ENCODE data around the gene HGFAC.
A peak's percentile ranks its signal among the peaks of the same experiment; 100 is the strongest.

HGFAC gene

DNA sequence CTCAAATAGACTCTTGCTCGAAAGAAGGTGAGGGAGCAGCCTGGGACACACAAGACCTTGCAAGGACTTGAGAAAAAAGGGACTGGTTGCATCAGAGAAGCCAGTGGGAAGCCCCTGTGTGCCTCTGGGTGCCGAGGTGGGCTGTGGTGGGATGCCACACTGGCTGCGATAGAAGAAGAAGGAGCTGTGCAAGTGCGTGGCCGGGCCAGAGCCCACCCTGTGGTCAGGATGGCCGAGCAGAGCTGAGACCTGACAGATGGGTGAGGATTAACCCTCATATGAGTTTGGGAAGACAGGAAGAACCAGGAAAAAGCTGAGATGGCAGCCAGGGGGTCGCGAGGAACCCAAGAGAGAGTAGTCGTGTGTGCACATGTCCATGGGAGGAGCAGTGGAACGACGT lies 44.6 kb upstream of the HGFAC start:
- Histone ChIP-seq H2AK5ac (ENCODE audit: low read length, severe bottlenecking) (no peak overlapping the region), H3K18ac (ENCODE audit: low read depth in 1 of 2, low read length in 2 of 2) (no peak overlapping the region), H2AFZ (ENCODE audit: low read depth, low read length) (no peak overlapping the region), H3K36me3 (ENCODE audit: control insufficient read depth in 1 of 2, insufficient read depth in 2 of 2, low read depth in 1 of 2, low read length in 2 of 2) (peaks cover 0 to 8% of the 10 kb centered on the region in 2 experiments), H3K27ac (ENCODE audit: low read length, poor library complexity, severe bottlenecking) (no peak overlapping the region), H2BK12ac (ENCODE audit: low read length in 2 of 2) (no peak overlapping the region), H3K9ac (ENCODE audit: low read length) (no peak overlapping the region), H4K91ac (ENCODE audit: low read length) (no peak overlapping the region), H2BK5ac (ENCODE audit: low read depth, low read length, poor library complexity, severe bottlenecking) (no peak overlapping the region), H3K14ac (ENCODE audit: low read length in 2 of 2) (no peak overlapping the region), H4K8ac (ENCODE audit: low read length) (no peak overlapping the region), H3K4me3 (ENCODE audit: insufficient read depth in 1 of 2, low read depth in 1 of 2, low read length in 2 of 2) (peak overlapping the region in 1 of 2 experiments; percentile 18), H2BK15ac (ENCODE audit: low read depth, poor library complexity, severe bottlenecking) (no peak overlapping the region), H3K4ac (ENCODE audit: low read depth in 1 of 2, low read length in 2 of 2) (no peak overlapping the region), H2BK120ac (ENCODE audit: low read depth, low read length) (no peak overlapping the region), H3K4me2 (ENCODE audit: low read length, poor library complexity, severe bottlenecking) (no peak overlapping the region), H3K27me3 (ENCODE audit: control insufficient read depth in 1 of 2, insufficient read depth in 1 of 2, low read length in 2 of 2) (no peaks in the 10 kb centered on the region), H3K79me1 (replicated peaks; ENCODE audit: low read length, poor library complexity, severe bottlenecking) (peaks cover 26% of the 10 kb centered on the region), H3K4me1 (ENCODE audit: control insufficient read depth, insufficient read depth, low read depth, low read length) (peaks cover 12% of the 10 kb centered on the region), H3K23ac (ENCODE audit: low read length in 2 of 2) (no peak overlapping the region), H3K9me3 (ENCODE audit: control insufficient read depth, low read length) (peaks cover 6% of the 10 kb centered on the region)
- WGBS, result 95% methylated on average over 11 of the region's 11 CpGs
- DNase-seq, result no peak

- Histone ChIP-seq H3K4me3 (ENCODE audit: insufficient read depth in 1 of 2, low read depth in 1 of 2, low read length in 2 of 2) (no peak overlapping the region), H3K4me2 (ENCODE audit: low read length, poor library complexity, severe bottlenecking) (no peak overlapping the region), H3K23ac (ENCODE audit: low read length in 2 of 2) (no peak overlapping the region), H3K36me3 (ENCODE audit: control insufficient read depth in 1 of 2, insufficient read depth in 2 of 2, low read depth in 1 of 2, low read length in 2 of 2) (peaks cover 0 to 11% of the 10 kb centered on the region in 2 experiments), H4K91ac (ENCODE audit: low read length) (no peak overlapping the region), H3K79me1 (replicated peaks; ENCODE audit: low read length, poor library complexity, severe bottlenecking) (peaks cover 30% of the 10 kb centered on the region), H3K4ac (ENCODE audit: low read depth in 1 of 2, low read length in 2 of 2) (no peak overlapping the region), H3K27me3 (ENCODE audit: control insufficient read depth in 1 of 2, insufficient read depth in 1 of 2, low read length in 2 of 2) (no peaks in the 10 kb centered on the region), H2AK5ac (ENCODE audit: low read length, severe bottlenecking) (no peak overlapping the region), H4K8ac (ENCODE audit: low read length) (no peak overlapping the region), H2BK12ac (ENCODE audit: low read length in 2 of 2) (no peak overlapping the region), H2BK15ac (ENCODE audit: low read depth, poor library complexity, severe bottlenecking) (no peak overlapping the region), H2BK120ac (ENCODE audit: low read depth, low read length) (no peak overlapping the region), H3K27ac (ENCODE audit: low read length, poor library complexity, severe bottlenecking) (no peak overlapping the region), H3K4me1 (ENCODE audit: control insufficient read depth, insufficient read depth, low read depth, low read length) (peaks cover 14% of the 10 kb centered on the region), H3K9me3 (ENCODE audit: control insufficient read depth, low read length) (peaks cover 12% of the 10 kb centered on the region), H2BK5ac (ENCODE audit: low read depth, low read length, poor library complexity, severe bottlenecking) (no peak overlapping the region), H2AFZ (ENCODE audit: low read depth, low read length) (no peak overlapping the region), H3K14ac (ENCODE audit: low read length in 2 of 2) (no peak overlapping the region), H3K18ac (ENCODE audit: low read depth in 1 of 2, low read length in 2 of 2) (no peak overlapping the region), H3K9ac (ENCODE audit: low read length) (no peak overlapping the region)
- 90% methylated on average over 4 of the region's 5 CpGs for WGBS
- DNase-seq, result no peak
Measured at GRCh38 chr4:3399277-3400194, 42.2 kb upstream of the HGFAC start.

GRCh38 chr4:3401436-3402171 lies 40.2 kb upstream of the HGFAC start:
- H3K27ac ChIP-seq (ENCODE audit: low read length, poor library complexity, severe bottlenecking), result no peak overlapping the region
- no peak overlapping the region for H2BK12ac ChIP-seq (ENCODE audit: low read length in 2 of 2)
- no peak overlapping the region for H3K9ac ChIP-seq (ENCODE audit: low read length)
- no peak overlapping the region for H3K18ac ChIP-seq (ENCODE audit: low read depth in 1 of 2, low read length in 2 of 2)
- 95% methylated on average over 21 of the region's 22 CpGs for WGBS
- H3K4me3 ChIP-seq (ENCODE audit: insufficient read depth in 1 of 2, low read depth in 1 of 2, low read length in 2 of 2), result no peak overlapping the region
- DNase-seq, result no peak
- peak overlapping the region in 1 of 2 experiments; percentile 46 for H3K14ac ChIP-seq (ENCODE audit: low read length in 2 of 2)
- no peak overlapping the region for H3K4ac ChIP-seq (ENCODE audit: low read depth in 1 of 2, low read length in 2 of 2)
- H3K4me1 ChIP-seq (ENCODE audit: control insufficient read depth, insufficient read depth, low read depth, low read length), result peaks cover 14% of the 10 kb centered on the region
- no peak overlapping the region for H4K8ac ChIP-seq (ENCODE audit: low read length)
- peaks cover 33% of the 10 kb centered on the region for H3K79me1 ChIP-seq (replicated peaks; ENCODE audit: low read length, poor library complexity, severe bottlenecking)
- H2BK120ac ChIP-seq (ENCODE audit: low read depth, low read length), result no peak overlapping the region
- no peak overlapping the region for H3K23ac ChIP-seq (ENCODE audit: low read length in 2 of 2)
- H2BK15ac ChIP-seq (ENCODE audit: low read depth, poor library complexity, severe bottlenecking), result no peak overlapping the region
- H3K9me3 ChIP-seq (ENCODE audit: control insufficient read depth, low read length), result peaks cover 12% of the 10 kb centered on the region
- H3K4me2 ChIP-seq (ENCODE audit: low read length, poor library complexity, severe bottlenecking), result no peak overlapping the region
- H2AK5ac ChIP-seq (ENCODE audit: low read length, severe bottlenecking), result peak overlapping the region; percentile 87
- no peak overlapping the region for H2BK5ac ChIP-seq (ENCODE audit: low read depth, low read length, poor library complexity, severe bottlenecking)
- no peak overlapping the region for H4K91ac ChIP-seq (ENCODE audit: low read length)
- H2AFZ ChIP-seq (ENCODE audit: low read depth, low read length), result no peak overlapping the region
- peaks cover 0 to 20% of the 10 kb centered on the region in 2 experiments for H3K36me3 ChIP-seq (ENCODE audit: control insufficient read depth in 1 of 2, insufficient read depth in 2 of 2, low read depth in 1 of 2, low read length in 2 of 2)
- no peaks in the 10 kb centered on the region for H3K27me3 ChIP-seq (ENCODE audit: control insufficient read depth in 1 of 2, insufficient read depth in 1 of 2, low read length in 2 of 2)
